K562 treated with DMSO at 1 percent for 48 hours (cell line): ENCODE measurements around the gene POLE3. TPM values are rescaled to one million over a fixed set of nuclear protein-coding genes. Genes with fewer than 3 reads are reported as not detected.

Experiments used
- total RNA-seq: library from RNA; unstranded; fragments of 300-600 nt; gene quantifications from 2 replicates; pipeline ENCODE4 v1.2.3, GENCODE V29; 2022; ENCODE audit warnings: low replicate concordance; ENCODE audit errors: extremely low read depth

Gene POLE3, protein sequence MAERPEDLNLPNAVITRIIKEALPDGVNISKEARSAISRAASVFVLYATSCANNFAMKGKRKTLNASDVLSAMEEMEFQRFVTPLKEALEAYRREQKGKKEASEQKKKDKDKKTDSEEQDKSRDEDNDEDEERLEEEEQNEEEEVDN
- total RNA-seq, result not detected in 2 replicates

GRCh38 chr9:113410207-113410864 is at the start of gene POLE3, which contains the start of gene C9orf43:
Gene POLE3, minus strand, starts transcription at chr9:113410675. Its CDS starts 382 bp downstream, at chr9:113410293.
Gene C9orf43, plus strand, starts transcription at chr9:113410747. Its CDS starts 2,747 bp downstream, at chr9:113413494.

GRCh38 chr9:113401027-113401792 is 9.3 kb downstream of the POLE3 start, which contains the start of gene ALAD:
Gene ALAD, minus strand, starts transcription at chr9:113401284. Its CDS starts 7,725 bp downstream, at chr9:113393559.

DNA sequence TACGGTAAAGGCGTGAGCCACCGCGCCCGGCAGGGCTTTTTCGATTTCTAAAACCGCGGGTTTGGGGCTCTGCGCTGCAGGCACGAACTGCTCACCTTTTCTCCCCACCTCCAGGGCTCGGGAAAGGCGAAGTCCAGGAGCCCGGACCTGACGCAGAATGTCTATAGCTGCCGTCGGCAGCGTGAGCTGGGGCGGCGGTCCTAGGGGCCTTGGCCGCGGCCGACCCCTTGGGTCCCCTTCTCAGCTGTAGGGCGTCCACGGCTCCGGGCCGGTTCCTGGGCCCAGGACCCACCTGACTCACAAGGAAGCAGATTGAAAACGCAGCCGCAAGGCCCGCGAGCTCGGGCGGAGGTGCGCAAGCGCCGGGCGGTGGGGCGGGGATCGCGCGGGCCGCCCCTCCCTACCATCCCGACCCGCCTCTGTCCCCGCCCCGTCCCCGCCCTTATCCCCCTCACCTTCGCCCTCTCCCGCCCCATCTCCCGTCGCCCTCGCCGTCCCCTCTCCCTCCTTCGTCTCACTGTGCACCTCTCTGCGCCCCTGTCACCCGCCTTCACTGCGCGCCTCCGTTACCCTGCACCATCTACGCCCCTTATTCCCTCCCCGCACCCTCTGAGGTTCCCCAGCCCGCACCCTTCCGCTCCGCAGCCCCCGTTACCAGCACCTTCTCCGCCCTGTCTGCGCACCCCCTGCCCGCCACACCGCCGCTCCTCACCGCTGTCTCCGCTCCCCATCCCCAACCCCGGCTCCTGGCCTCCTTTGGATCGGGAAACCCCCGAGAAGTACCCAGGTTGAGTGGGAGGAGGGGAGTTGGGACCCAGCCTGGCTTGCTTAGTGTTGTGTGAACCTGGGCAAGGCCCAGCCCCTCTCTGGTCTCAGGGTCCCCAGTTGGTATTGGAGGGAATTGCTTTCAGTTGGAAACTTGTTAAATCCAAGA is 33.6 kb downstream of the POLE3 start, which contains the start of gene HDHD3:
HDHD3 (minus strand) TSS at position 353 of the 934 bp plus-strand sequence. CDS start 2,632 bp downstream, outside the sequence.

Other genes starting within 250 kb of the POLE3 start
- not detected in 2 replicates for gene FKBP15, start 189.4 kb downstream of the POLE3 start, total RNA-seq
- not detected in 2 replicates for gene SLC31A1, start 189.1 kb downstream of the POLE3 start, total RNA-seq
- gene CDC26, start 135.1 kb downstream of the POLE3 start, total RNA-seq, result not detected in 2 replicates
- not detected in 2 replicates for gene PRPF4, start 135.0 kb downstream of the POLE3 start, total RNA-seq
- gene RNF183, start 107.3 kb downstream of the POLE3 start, total RNA-seq, result not detected in 2 replicates
- not detected in 2 replicates for gene WDR31, start 70.4 kb downstream of the POLE3 start, total RNA-seq
- not detected in 2 replicates for gene BSPRY, start 61.1 kb downstream of the POLE3 start, total RNA-seq
- gene HDHD3, start 33.7 kb downstream of the POLE3 start, total RNA-seq, result not detected in 2 replicates
- not detected in 2 replicates for gene ALAD, start 9.4 kb downstream of the POLE3 start, total RNA-seq
- not detected in 2 replicates for gene C9orf43, start 72 bp upstream of the POLE3 start, total RNA-seq
- gene RGS3, start 53.1 kb upstream of the POLE3 start, total RNA-seq, result not detected in 2 replicates